ENCODE measurements around the gene KIF7. TPM values are rescaled to one million over a fixed set of nuclear protein-coding genes. Genes with fewer than 3 reads are reported as not detected.
A peak's percentile ranks its signal among the peaks of the same experiment; 100 is the strongest.

The KIF7 gene
- total RNA-seq, 3 donors from 2014 or later, result 1.6 to 9.4 (median 3.1) TPM

GRCh38 chr15:89668171-89668570, 12.9 kb upstream of the KIF7 start:
- no peak for DNase-seq
- peaks cover 7% of the 10 kb centered on the region for H3K4me1 ChIP-seq (ENCODE audit: low read depth)
- no peaks in the 10 kb centered on the region for H3K9me3 ChIP-seq
- ATAC-seq, result no peak
- intact Hi-C loops (cut with DNase I, micrococcal nuclease), result no loop called here
- no peak for TF ChIP-seq CTCF (IDR thresholded peaks at IDR 0.05)
- no peak overlapping the region for H3K4me3 ChIP-seq
- H3K36me3 ChIP-seq (ENCODE audit: low read depth), result no peaks in the 10 kb centered on the region

GRCh38 chr15:89667706-89667960, 12.4 kb upstream of the KIF7 start:
- intact Hi-C loops (cut with DNase I, micrococcal nuclease), result no loop called here
- ATAC-seq, result no peak
- Histone ChIP-seq H3K4me1 (ENCODE audit: low read depth) (peaks cover 12% of the 10 kb centered on the region), H3K36me3 (ENCODE audit: low read depth) (no peaks in the 10 kb centered on the region), H3K9me3 (no peaks in the 10 kb centered on the region), H3K4me3 (no peak overlapping the region)
- no peak for DNase-seq
- no peak for TF ChIP-seq CTCF (IDR thresholded peaks at IDR 0.05)

- Histone ChIP-seq H3K4me1 (ENCODE audit: low read depth) (peaks cover 14% of the 10 kb centered on the region), H3K9me3 (no peaks in the 10 kb centered on the region), H3K4me3 (no peak overlapping the region), H3K36me3 (ENCODE audit: low read depth) (no peaks in the 10 kb centered on the region)
- DNase-seq, result no peak
- no peak for TF ChIP-seq CTCF (IDR thresholded peaks at IDR 0.05)
- ATAC-seq, result no peak
- intact Hi-C loops (cut with DNase I, micrococcal nuclease), result no loop called here
Measured at GRCh38 chr15:89666858-89667705, 11.8 kb upstream of the KIF7 start.

GRCh38 chr15:89666184-89666857, 11.1 kb upstream of the KIF7 start:
- Histone ChIP-seq H3K36me3 (ENCODE audit: low read depth) (no peaks in the 10 kb centered on the region), H3K4me1 (ENCODE audit: low read depth) (peaks cover 14% of the 10 kb centered on the region), H3K4me3 (no peak overlapping the region), H3K9me3 (no peaks in the 10 kb centered on the region)
- intact Hi-C loops (cut with DNase I, micrococcal nuclease), result no loop called here
- DNase-seq, result peak in 1 of 3 donors; percentile 38
- no peak for TF ChIP-seq CTCF (IDR thresholded peaks at IDR 0.05)
- no peak for ATAC-seq

- no peak for TF ChIP-seq CTCF (IDR thresholded peaks at IDR 0.05)
- no peak overlapping the region for H3K4me3 ChIP-seq
- peak; percentile 69 to 79 (median 71) for DNase-seq
- H3K9me3 ChIP-seq, result no peaks in the 10 kb centered on the region
- intact Hi-C loops (cut with DNase I, micrococcal nuclease), result no loop called here
- H3K36me3 ChIP-seq (ENCODE audit: low read depth), result no peaks in the 10 kb centered on the region
- H3K4me1 ChIP-seq (ENCODE audit: low read depth), result peaks cover 14% of the 10 kb centered on the region
- ATAC-seq, result peak; percentile 64
Measured at GRCh38 chr15:89665449-89666181, 10.3 kb upstream of the KIF7 start.
